ENCODE results near the gene UPK3A. TPM values are rescaled to one million over a fixed set of nuclear protein-coding genes. Genes with fewer than 3 reads are reported as not detected.
"Not testable (repeated sequence)": the region's sequence is repeated elsewhere in the genome, so short reads cannot be mapped to it uniquely, and the experiment has no call there.

The UPK3A gene
- total RNA-seq, 4 donors from 2014 or later = not detected

DNA sequence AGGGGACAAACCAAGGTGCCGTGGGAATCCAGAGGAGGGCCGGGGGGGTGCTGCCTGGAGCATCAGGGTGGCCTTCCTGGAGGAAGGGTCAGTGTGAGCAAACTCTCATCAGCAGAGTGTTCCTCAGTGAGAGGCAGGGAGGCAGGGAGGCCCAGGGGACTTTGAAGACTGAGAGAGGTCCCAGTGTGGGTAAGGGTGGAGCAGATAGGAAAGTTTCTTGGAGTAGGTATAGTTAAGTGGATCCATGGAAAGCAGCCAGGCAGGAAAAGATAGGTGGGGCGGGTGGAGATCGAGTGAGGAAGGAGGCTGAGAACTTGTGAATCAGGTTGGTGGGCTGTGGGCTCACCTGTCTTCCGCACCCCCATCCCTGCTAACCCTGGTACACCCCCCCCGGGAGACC, 9.3 kb downstream of the UPK3A start:
- no peak overlapping the region for H3K27ac ChIP-seq (replicated peaks in 1 of 4)
- WGBS = 71% methylated on average over 6 of the region's 6 CpGs
- intact Hi-C loops (cut with DNase I) = no loop called here

GRCh38 chr22:45295004-45295403, 10.3 kb downstream of the UPK3A start:
- H3K27ac ChIP-seq (replicated peaks in 1 of 4); H3K4me3 ChIP-seq; H3K9me3 ChIP-seq; H3K4me1 ChIP-seq; H3K27me3 ChIP-seq; DNase-seq (ENCODE audit: extremely low spot score); H3K36me3 ChIP-seq; intact Hi-C loops (cut with DNase I): not testable (repeated sequence)
- WGBS = 90% methylated on average over 6 of the region's 6 CpGs

More for the DNA sequence above, 9.3 kb downstream of the UPK3A start:
- Histone ChIP-seq H3K27me3 (peaks cover 0 to 14% (median 2%) of the 10 kb centered on the region in 4 donors), H3K9me3 (no peaks in the 10 kb centered on the region), H3K4me3 (no peak overlapping the region), H3K36me3 (no peaks in the 10 kb centered on the region), H3K4me1 (peaks cover 0 to 4% (median 0%) of the 10 kb centered on the region in 4 donors)
- no peak for DNase-seq (ENCODE audit: extremely low spot score)
- no peak for TF ChIP-seq POLR2A (IDR thresholded peaks at IDR 0.05; ENCODE audit: low read depth)
- TF ChIP-seq EP300 (IDR thresholded peaks at IDR 0.05) = no peak
- TF ChIP-seq, protein P1, sequence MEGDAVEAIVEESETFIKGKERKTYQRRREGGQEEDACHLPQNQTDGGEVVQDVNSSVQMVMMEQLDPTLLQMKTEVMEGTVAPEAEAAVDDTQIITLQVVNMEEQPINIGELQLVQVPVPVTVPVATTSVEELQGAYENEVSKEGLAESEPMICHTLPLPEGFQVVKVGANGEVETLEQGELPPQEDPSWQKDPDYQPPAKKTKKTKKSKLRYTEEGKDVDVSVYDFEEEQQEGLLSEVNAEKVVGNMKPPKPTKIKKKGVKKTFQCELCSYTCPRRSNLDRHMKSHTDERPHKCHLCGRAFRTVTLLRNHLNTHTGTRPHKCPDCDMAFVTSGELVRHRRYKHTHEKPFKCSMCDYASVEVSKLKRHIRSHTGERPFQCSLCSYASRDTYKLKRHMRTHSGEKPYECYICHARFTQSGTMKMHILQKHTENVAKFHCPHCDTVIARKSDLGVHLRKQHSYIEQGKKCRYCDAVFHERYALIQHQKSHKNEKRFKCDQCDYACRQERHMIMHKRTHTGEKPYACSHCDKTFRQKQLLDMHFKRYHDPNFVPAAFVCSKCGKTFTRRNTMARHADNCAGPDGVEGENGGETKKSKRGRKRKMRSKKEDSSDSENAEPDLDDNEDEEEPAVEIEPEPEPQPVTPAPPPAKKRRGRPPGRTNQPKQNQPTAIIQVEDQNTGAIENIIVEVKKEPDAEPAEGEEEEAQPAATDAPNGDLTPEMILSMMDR (IDR thresholded peaks at IDR 0.05) = no peak
- TF ChIP-seq POLR2AphosphoS5 (IDR thresholded peaks at IDR 0.05) = no peak

- 87% methylated on average over 3 of the region's 9 CpGs for WGBS
Observed at GRCh38 chr22:45295492-45295891, 10.7 kb downstream of the UPK3A start.

GRCh38 chr22:45296628-45297297, 12.0 kb downstream of the UPK3A start:
- 76% methylated on average over 13 of the region's 13 CpGs for WGBS
- no peaks in the 10 kb centered on the region for H3K9me3 ChIP-seq
- no peaks in the 10 kb centered on the region for H3K4me1 ChIP-seq
- H3K27ac ChIP-seq (replicated peaks in 1 of 4) = no peak overlapping the region
- TF ChIP-seq POLR2A (IDR thresholded peaks at IDR 0.05; ENCODE audit: low read depth) (no peak), POLR2AphosphoS5 (IDR thresholded peaks at IDR 0.05) (no peak), EP300 (IDR thresholded peaks at IDR 0.05) (no peak)
- TF ChIP-seq, protein P1 (IDR thresholded peaks at IDR 0.05) = no peak
- intact Hi-C loops (cut with DNase I) = no loop called here
- no peaks in the 10 kb centered on the region for H3K36me3 ChIP-seq
- DNase-seq (ENCODE audit: extremely low spot score) = no peak
- no peak overlapping the region for H3K4me3 ChIP-seq
- H3K27me3 ChIP-seq = no peaks in the 10 kb centered on the region

More at GRCh38 chr22:45295492-45295891, 10.7 kb downstream of the UPK3A start:
- H3K27ac ChIP-seq (replicated peaks in 1 of 4) = no peak overlapping the region
- no peak for DNase-seq (ENCODE audit: extremely low spot score)
- H3K4me1 ChIP-seq = peaks cover 0 to 3% (median 0%) of the 10 kb centered on the region in 4 donors
- peaks cover 0 to 2% (median 0%) of the 10 kb centered on the region in 4 donors for H3K27me3 ChIP-seq
- no peaks in the 10 kb centered on the region for H3K9me3 ChIP-seq
- no peak overlapping the region for H3K4me3 ChIP-seq
- no peaks in the 10 kb centered on the region for H3K36me3 ChIP-seq
- intact Hi-C loops (cut with DNase I) = no loop called here
- no peak for TF ChIP-seq POLR2AphosphoS5 (IDR thresholded peaks at IDR 0.05)
- no peak for TF ChIP-seq EP300 (IDR thresholded peaks at IDR 0.05)
- TF ChIP-seq, protein P1 (IDR thresholded peaks at IDR 0.05) = no peak
- TF ChIP-seq POLR2A (IDR thresholded peaks at IDR 0.05; ENCODE audit: low read depth) = no peak

DNA sequence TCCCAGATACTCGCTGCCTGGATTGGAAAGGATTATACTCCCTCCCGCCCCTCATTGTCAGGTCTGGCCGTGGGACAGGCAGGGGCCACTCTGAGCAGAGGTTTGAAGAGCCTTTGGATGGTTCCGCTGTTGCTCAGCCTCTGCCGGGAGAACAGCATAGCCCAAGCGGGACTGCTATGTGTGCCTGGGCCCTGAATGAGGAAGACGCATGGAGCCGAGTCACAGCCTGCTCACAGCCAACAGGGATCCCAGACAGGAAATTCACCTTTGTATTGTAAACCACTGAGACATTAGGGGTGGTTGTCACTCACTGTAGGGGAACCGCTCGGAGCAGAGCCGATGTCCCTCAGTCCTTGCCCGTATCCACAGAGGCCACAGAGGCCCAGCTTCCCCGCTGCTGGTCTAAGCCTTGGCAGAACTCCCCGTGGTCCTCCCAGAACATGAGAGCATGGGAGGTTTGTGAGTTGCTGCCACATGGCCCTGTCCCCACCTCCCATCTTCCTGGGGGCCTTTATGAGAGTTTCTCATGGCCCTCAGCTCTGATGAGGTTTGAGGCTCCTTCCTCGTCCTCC, 14.3 kb downstream of the UPK3A start:
- no peaks in the 10 kb centered on the region for H3K4me1 ChIP-seq
- 88% methylated on average over 14 of the region's 15 CpGs for WGBS
- H3K9me3 ChIP-seq = no peaks in the 10 kb centered on the region
- TF ChIP-seq, protein P1 (IDR thresholded peaks at IDR 0.05) = no peak
- TF ChIP-seq POLR2AphosphoS5 (IDR thresholded peaks at IDR 0.05) = no peak
- no peak for TF ChIP-seq POLR2A (IDR thresholded peaks at IDR 0.05; ENCODE audit: low read depth)
- TF ChIP-seq EP300 (IDR thresholded peaks at IDR 0.05) = no peak
- DNase-seq (ENCODE audit: extremely low spot score) = no peak
- H3K36me3 ChIP-seq = no peaks in the 10 kb centered on the region
- no peak overlapping the region for H3K27ac ChIP-seq (replicated peaks in 1 of 4)
- intact Hi-C loops (cut with DNase I) = no loop called here
- H3K27me3 ChIP-seq = no peaks in the 10 kb centered on the region
- no peak overlapping the region for H3K4me3 ChIP-seq
